ENCODE results near the gene CSNK2A2. TPM values are rescaled to one million over a fixed set of nuclear protein-coding genes. Genes with fewer than 3 reads are reported as not detected.
A peak's percentile ranks its signal among the peaks of the same experiment; 100 is the strongest.

CSNK2A2 gene
- total RNA-seq, 1 donor from 2014 or later: 72.1 TPM

DNA sequence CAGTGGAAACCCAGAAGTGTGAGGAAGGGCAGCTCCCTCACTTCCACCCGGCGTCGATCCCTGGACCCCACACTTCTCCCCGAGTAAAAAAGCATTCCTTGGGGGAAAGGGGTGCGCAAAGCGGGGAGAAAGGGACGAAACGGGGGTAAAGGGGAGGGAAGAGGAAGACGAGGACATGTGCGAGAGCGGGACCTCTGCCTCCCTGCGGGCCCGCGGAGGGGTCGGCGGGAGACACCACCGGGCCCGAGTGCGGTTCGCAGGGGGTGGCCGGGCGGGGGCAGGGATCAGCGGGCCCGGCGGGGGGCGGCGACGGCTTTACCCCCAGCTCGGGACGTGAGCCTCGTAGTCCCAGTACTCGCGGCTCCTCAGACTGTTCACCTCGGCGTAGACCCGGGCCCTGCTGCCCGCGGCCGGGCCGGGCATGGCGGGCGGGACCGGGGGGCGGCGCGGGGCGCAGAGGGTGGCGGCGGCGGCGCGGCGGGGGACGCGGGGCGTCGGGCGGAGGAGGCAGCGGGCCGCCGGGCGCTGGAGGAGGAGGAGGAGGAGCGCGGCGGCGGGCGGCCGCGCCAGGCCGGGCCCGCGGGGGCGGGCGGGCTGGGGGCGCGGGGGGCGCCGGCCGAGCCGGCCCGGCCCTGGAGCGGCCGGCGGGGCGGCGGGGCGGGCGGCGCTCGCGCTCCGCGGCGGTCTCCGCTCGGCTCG lies 443 bp downstream of the CSNK2A2 start:
- TF ChIP-seq, protein P1, sequence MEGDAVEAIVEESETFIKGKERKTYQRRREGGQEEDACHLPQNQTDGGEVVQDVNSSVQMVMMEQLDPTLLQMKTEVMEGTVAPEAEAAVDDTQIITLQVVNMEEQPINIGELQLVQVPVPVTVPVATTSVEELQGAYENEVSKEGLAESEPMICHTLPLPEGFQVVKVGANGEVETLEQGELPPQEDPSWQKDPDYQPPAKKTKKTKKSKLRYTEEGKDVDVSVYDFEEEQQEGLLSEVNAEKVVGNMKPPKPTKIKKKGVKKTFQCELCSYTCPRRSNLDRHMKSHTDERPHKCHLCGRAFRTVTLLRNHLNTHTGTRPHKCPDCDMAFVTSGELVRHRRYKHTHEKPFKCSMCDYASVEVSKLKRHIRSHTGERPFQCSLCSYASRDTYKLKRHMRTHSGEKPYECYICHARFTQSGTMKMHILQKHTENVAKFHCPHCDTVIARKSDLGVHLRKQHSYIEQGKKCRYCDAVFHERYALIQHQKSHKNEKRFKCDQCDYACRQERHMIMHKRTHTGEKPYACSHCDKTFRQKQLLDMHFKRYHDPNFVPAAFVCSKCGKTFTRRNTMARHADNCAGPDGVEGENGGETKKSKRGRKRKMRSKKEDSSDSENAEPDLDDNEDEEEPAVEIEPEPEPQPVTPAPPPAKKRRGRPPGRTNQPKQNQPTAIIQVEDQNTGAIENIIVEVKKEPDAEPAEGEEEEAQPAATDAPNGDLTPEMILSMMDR (IDR thresholded peaks at IDR 0.05): no peak
- intact Hi-C loops (cut with DNase I): no loop called here
- peak; percentile 4 to 13 for ATAC-seq

DNA sequence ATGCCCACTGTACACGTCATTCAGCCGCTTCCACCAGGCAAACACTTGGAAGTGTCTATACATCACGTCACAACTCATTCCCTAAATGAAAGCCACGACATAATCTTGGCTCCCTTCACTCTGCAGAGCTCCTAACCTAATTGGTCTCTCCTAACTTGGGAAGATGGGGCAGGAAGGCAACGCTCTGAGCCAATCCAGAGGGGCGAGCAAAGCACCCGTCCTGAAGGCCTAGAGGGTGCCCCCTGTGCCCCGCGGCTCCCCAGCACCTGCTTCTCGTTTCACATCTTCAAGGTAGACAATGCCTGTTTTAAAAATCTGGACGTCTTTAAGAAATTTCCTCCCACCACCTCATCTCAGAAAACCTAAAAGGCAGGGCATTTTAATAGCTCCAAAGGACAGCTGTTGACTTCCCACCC lies 1.0 kb downstream of the CSNK2A2 start:
- intact Hi-C loops (cut with DNase I): no loop called here
- Histone ChIP-seq H3K27me3 (ENCODE audit: low read depth) (no peaks in the 10 kb centered on the region), H3K36me3 (peaks cover 42% of the 10 kb centered on the region), H3K27ac (peak overlapping the region; percentile 18), H3K4me1 (peaks cover 12% of the 10 kb centered on the region), H3K4me3 (peak overlapping the region; percentile 78), H3K9me3 (no peaks in the 10 kb centered on the region)
- no peak for DNase-seq
- TF ChIP-seq, protein P1 (IDR thresholded peaks at IDR 0.05): no peak
- ATAC-seq: no peak

More for the DNA sequence above, 443 bp downstream of the CSNK2A2 start:
- Histone ChIP-seq H3K4me1 (peaks cover 12% of the 10 kb centered on the region), H3K4me3 (peak overlapping the region; percentile 78), H3K9me3 (no peaks in the 10 kb centered on the region), H3K27ac (peak overlapping the region; percentile 18), H3K36me3 (peaks cover 36% of the 10 kb centered on the region), H3K27me3 (ENCODE audit: low read depth) (no peaks in the 10 kb centered on the region)
- DNase-seq: no peak

DNA sequence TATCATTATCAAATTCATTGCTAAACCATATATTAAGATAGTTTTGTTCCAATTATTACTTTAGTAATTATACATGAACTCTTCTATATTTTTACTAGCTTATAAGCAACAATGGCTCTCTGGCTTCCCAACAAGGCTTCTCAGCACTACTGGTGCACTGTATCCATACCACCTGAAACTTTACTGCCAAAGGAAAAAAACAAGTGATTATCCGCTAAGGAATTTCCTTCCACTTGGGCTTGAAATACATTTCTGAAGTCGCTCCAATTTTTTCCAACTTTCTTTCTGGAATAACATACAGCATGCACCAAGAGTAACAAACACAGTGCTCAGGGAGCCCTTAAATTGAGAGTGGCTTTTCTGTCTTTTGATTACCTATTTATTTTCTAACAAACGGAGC lies 2.1 kb downstream of the CSNK2A2 start:
- TF ChIP-seq, protein P1 (IDR thresholded peaks at IDR 0.05): no peak
- intact Hi-C loops (cut with DNase I): no loop called here
- H3K27ac ChIP-seq: no peak overlapping the region
- no peak overlapping the region for H3K4me3 ChIP-seq
- no peaks in the 10 kb centered on the region for H3K27me3 ChIP-seq (ENCODE audit: low read depth)
- H3K9me3 ChIP-seq: no peaks in the 10 kb centered on the region
- no peak for ATAC-seq
- H3K4me1 ChIP-seq: peaks cover 12% of the 10 kb centered on the region
- H3K36me3 ChIP-seq: peaks cover 52% of the 10 kb centered on the region
- no peak for DNase-seq

DNA sequence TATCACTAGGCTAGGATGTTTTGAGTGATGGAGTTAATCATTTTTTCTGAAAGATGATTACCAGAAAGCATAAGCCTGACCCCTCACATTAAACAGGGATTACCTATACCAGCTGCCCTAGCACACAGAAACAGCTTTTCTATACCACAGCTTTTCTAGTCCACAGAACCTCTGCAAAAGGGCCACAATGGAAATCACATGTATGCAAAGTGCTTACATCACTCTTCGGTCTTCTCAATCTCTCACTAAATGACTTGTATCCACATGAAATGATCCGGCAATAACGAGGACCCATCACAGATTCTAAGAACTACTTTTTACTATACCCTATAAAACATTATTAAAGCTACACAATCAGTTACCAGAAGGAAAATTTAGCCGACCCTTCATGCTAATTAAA lies 2.6 kb downstream of the CSNK2A2 start:
- DNase-seq: no peak
- Histone ChIP-seq H3K4me1 (peaks cover 12% of the 10 kb centered on the region), H3K36me3 (peaks cover 56% of the 10 kb centered on the region), H3K27me3 (ENCODE audit: low read depth) (no peaks in the 10 kb centered on the region), H3K9me3 (no peaks in the 10 kb centered on the region), H3K27ac (no peak overlapping the region), H3K4me3 (no peak overlapping the region)
- intact Hi-C loops (cut with DNase I): no loop called here
- TF ChIP-seq, protein P1 (IDR thresholded peaks at IDR 0.05): no peak
- ATAC-seq: no peak

DNA sequence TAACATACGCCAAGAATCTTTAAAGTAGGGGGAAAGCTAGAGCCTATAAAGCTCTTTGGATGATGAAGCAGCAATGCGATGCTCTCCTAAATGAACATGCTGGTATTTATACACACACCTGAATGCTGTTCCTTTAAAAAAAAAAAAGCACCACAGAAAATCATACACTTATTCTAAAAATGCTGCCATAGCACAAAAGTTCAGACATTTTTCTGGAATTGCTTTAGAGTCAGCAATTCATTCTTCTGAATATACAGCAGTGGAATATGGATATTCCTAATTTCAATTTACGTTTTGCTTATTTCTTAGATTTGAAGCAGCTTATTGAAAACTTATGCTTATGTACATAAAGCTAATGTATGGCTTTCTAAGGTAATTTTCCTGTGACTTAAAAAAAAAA lies 3.1 kb downstream of the CSNK2A2 start:
- Histone ChIP-seq H3K4me1 (peaks cover 12% of the 10 kb centered on the region), H3K36me3 (peaks cover 61% of the 10 kb centered on the region), H3K4me3 (no peak overlapping the region), H3K27me3 (ENCODE audit: low read depth) (no peaks in the 10 kb centered on the region), H3K9me3 (no peaks in the 10 kb centered on the region), H3K27ac (no peak overlapping the region)
- DNase-seq: no peak
- TF ChIP-seq, protein P1 (IDR thresholded peaks at IDR 0.05): no peak
- no peak for ATAC-seq
- intact Hi-C loops (cut with DNase I): no loop called here
